ENCODE measurements around the gene ENHO.

- no peak for TF ChIP-seq CTCF (optimal IDR thresholded peaks at IDR 0.05 in 1 of 3, IDR thresholded peaks at IDR 0.05 in 1 of 3, conservative IDR thresholded peaks at IDR 0.05 in 1 of 3; ENCODE audit: extremely low read depth in 1 of 3, insufficient read depth in 2 of 3, low read length in 3 of 3)
- no peak for TF ChIP-seq EZH2 (IDR thresholded peaks at IDR 0.05; ENCODE audit: low read length)
These were observed 3.2 kb upstream of the ENHO start for GRCh38 chr9:34526026-34526425.

Data from keratinocyte (primary cell).